ENCODE results near the gene NDUFS2.
A peak's percentile ranks its signal among the peaks of the same experiment; 100 is the strongest.

NDUFS2 gene

GRCh38 chr1:161227196-161227871 lies 25.2 kb downstream of the NDUFS2 start:
- TF ChIP-seq, protein P1, sequence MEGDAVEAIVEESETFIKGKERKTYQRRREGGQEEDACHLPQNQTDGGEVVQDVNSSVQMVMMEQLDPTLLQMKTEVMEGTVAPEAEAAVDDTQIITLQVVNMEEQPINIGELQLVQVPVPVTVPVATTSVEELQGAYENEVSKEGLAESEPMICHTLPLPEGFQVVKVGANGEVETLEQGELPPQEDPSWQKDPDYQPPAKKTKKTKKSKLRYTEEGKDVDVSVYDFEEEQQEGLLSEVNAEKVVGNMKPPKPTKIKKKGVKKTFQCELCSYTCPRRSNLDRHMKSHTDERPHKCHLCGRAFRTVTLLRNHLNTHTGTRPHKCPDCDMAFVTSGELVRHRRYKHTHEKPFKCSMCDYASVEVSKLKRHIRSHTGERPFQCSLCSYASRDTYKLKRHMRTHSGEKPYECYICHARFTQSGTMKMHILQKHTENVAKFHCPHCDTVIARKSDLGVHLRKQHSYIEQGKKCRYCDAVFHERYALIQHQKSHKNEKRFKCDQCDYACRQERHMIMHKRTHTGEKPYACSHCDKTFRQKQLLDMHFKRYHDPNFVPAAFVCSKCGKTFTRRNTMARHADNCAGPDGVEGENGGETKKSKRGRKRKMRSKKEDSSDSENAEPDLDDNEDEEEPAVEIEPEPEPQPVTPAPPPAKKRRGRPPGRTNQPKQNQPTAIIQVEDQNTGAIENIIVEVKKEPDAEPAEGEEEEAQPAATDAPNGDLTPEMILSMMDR (IDR thresholded peaks at IDR 0.05; ENCODE audit: low read depth, low read length) = peak; percentile 83
- peak; percentile 85 for DNase-seq
- H3K4me1 ChIP-seq = peaks cover 13% of the 10 kb centered on the region
- H3K9me3 ChIP-seq = no peaks in the 10 kb centered on the region
- peaks cover 14% of the 10 kb centered on the region for H3K36me3 ChIP-seq
- no peaks in the 10 kb centered on the region for H3K27me3 ChIP-seq
- peak overlapping the region; percentile 96 for H3K4me3 ChIP-seq (ENCODE audit: low read depth, low read length)

DNA sequence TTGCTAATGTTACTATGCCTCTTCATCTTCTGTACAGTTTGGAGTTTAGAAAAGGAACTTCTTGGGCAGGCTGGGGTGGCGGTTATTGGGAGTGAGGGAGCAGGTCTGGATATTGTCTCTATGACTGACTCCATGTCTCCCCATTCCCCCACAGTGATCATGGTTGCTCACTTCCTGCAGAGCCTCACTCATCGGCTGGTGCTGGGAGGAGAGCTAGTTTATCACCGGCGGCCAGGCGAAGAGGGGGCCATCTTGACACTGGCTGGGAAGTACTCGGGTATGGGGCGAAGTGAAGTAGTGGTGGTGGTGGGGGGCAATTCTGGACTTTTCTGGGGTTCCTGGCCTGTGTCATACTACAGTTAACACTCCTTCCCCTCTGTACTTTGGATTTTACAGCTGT lies 25.9 kb downstream of the NDUFS2 start:
- TF ChIP-seq, protein P1 (IDR thresholded peaks at IDR 0.05; ENCODE audit: low read depth, low read length) = no peak
- DNase-seq = no peak
- H3K36me3 ChIP-seq = peaks cover 14% of the 10 kb centered on the region
- H3K9me3 ChIP-seq = no peaks in the 10 kb centered on the region
- H3K27me3 ChIP-seq = no peaks in the 10 kb centered on the region
- H3K4me1 ChIP-seq = peaks cover 13% of the 10 kb centered on the region
- no peak overlapping the region for H3K4me3 ChIP-seq (ENCODE audit: low read depth, low read length)

DNA sequence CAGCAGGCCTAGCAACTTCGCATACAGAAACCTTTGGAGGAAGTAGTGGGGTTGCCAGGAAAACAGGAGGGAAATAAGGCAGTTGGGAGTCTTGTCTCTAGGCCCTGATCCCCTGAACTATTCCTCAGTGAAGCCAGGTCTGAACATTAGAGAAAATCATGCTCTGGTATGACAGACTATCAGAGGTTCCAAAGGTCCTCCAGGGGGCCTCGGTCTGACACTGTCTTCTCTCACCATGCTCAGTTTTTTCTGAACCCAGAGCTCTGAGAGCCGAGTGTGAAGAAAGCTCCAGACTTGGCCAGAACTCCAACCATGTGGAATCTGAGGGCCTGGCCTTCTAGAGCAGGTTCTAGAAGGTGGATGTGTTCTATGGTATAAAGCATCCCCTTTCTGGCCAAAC lies 27.7 kb downstream of the NDUFS2 start:
- DNase-seq = no peak
- H3K4me3 ChIP-seq (ENCODE audit: low read depth, low read length) = no peak overlapping the region
- peaks cover 14% of the 10 kb centered on the region for H3K36me3 ChIP-seq
- TF ChIP-seq, protein P1 (IDR thresholded peaks at IDR 0.05; ENCODE audit: low read depth, low read length) = 0 out of 2 replicates have a peak, but pooled peaks have one; percentile 3
- peaks cover 13% of the 10 kb centered on the region for H3K4me1 ChIP-seq
- H3K27me3 ChIP-seq = no peaks in the 10 kb centered on the region
- no peaks in the 10 kb centered on the region for H3K9me3 ChIP-seq

DNA sequence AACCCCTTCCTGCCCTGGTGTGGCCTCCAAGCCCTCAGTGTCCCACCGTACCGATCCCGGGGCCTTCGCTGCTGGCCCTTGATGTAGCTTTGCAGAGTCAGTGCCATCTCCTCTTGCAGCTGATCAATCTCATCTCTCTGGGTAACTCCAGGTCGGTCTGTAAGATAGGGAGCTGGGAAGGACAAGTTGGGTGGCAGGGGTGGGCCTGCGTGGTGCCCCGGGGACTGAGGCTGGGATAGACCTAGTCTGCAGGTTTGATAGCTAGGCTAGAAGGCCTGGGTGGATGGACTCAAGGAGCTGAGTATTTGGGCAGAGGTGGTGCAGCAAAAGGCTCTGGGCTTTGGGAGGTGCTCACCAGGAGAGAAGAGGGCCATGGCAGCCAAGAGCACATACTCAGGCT lies 28.6 kb downstream of the NDUFS2 start:
- Histone ChIP-seq H3K9me3 (no peaks in the 10 kb centered on the region), H3K36me3 (peaks cover 14% of the 10 kb centered on the region), H3K4me1 (peaks cover 8% of the 10 kb centered on the region), H3K4me3 (ENCODE audit: low read depth, low read length) (no peak overlapping the region), H3K27me3 (no peaks in the 10 kb centered on the region)
- DNase-seq = no peak
- TF ChIP-seq, protein P1 (IDR thresholded peaks at IDR 0.05; ENCODE audit: low read depth, low read length) = no peak

DNA sequence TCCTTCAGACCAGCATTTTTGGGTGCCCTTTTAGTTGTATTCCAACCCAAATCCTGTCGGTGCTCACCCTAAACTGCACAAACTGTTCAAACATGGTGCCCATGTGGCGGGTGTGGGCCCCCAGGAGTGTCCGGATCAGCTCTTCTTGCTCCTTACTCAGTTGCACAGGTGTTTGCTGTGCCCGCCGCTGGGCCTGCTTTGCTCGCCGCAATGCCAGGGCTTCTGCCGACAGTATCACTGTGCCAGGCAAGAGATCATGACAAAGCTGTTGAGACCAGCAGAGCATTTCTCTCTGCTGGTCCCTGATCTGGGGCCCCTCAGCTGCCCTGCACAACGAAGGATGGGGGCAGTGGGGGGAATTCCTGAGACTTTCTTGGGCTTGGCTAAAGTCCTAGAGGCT lies 30.9 kb downstream of the NDUFS2 start:
- TF ChIP-seq, protein P1 (IDR thresholded peaks at IDR 0.05; ENCODE audit: low read depth, low read length) = no peak
- H3K36me3 ChIP-seq = peaks cover 12% of the 10 kb centered on the region
- no peaks in the 10 kb centered on the region for H3K9me3 ChIP-seq
- no peaks in the 10 kb centered on the region for H3K4me1 ChIP-seq
- no peak overlapping the region for H3K4me3 ChIP-seq (ENCODE audit: low read depth, low read length)
- H3K27me3 ChIP-seq = no peaks in the 10 kb centered on the region
- DNase-seq = no peak

GRCh38 chr1:161235957-161236775 lies 34.0 kb downstream of the NDUFS2 start:
- TF ChIP-seq, protein P1 (IDR thresholded peaks at IDR 0.05; ENCODE audit: low read depth, low read length) = no peak
- no peaks in the 10 kb centered on the region for H3K27me3 ChIP-seq

More at GRCh38 chr1:161235957-161236775, 34.0 kb downstream of the NDUFS2 start:
- Histone ChIP-seq H3K36me3 (no peaks in the 10 kb centered on the region), H3K9me3 (no peaks in the 10 kb centered on the region), H3K4me1 (no peaks in the 10 kb centered on the region), H3K4me3 (ENCODE audit: low read depth, low read length) (no peak overlapping the region)
- no peak for DNase-seq

Data from BE2C (cell line).